Psoas muscle (tissue), 8 donors: ENCODE measurements around the gene DIPK1A. TPM values are rescaled to one million over a fixed set of nuclear protein-coding genes. Genes with fewer than 3 reads are reported as not detected.
"Not testable (repeated sequence)": the region's sequence is repeated elsewhere in the genome, so short reads cannot be mapped to it uniquely, and the experiment has no call there.

Experiments used
- ATAC-seq, 4 donors: fragments of 200-7000 bp; cut with Tn5 transposase; one replicate each; pipeline ENCODE4 v1.9.1; 2020; ENCODE audit warnings: moderate library complexity in 3 of 4, mild to moderate bottlenecking in 2 of 4
- DNase-seq, 2 donors: peaks; one replicate each; pipeline ENCODE4 v3.0.0-alpha.2; 2020
- H3K27ac ChIP-seq: fragments of 200-600 bp; one replicate; pipeline ENCODE4 v1.8.0; 2022
- H3K27me3 ChIP-seq, 3 donors: fragments of 200-600 bp in 1 of 3; one replicate each; pipeline versions ENCODE4 v1.6.1 to v1.8.0; 2013 to 2022; ENCODE audit warnings: low read length in 2 of 3, mild to moderate bottlenecking in 2 of 3, moderate library complexity in 1 of 3; ENCODE audit not compliant: insufficient read depth in 3 of 3
- H3K36me3 ChIP-seq, 2 donors: fragments of 200-600 bp in 1 of 2; one replicate each; pipeline versions ENCODE4 v1.6.1 to v1.8.0; 2013 to 2022; ENCODE audit warnings: low read depth in 1 of 2, mild to moderate bottlenecking in 1 of 2, moderate library complexity in 1 of 2; ENCODE audit not compliant: insufficient read depth in 1 of 2
- H3K4me1 ChIP-seq: fragments of 200-600 bp; one replicate; pipeline ENCODE4 v1.8.0; 2022
- H3K4me3 ChIP-seq: fragments of 200-600 bp; one replicate; pipeline ENCODE4 v1.8.0; 2022; ENCODE audit warnings: mild to moderate bottlenecking
- H3K9me3 ChIP-seq: fragments of 200-600 bp; one replicate; pipeline ENCODE4 v1.8.0; 2022
- CTCF ChIP-seq: fragments of 200-600 bp; IDR thresholded peaks from one replicate; pipeline ENCODE4 v1.8.0; 2022; ENCODE audit warnings: antibody characterized with exemption
- WGBS, 3 donors: extraction: QIAGEN DNeasy Blood & Tissue Kit; methylation state at CpG; one replicate each; pipeline versions ENCODE4 v1.1.6 to v1.1.7; 2013; 5-methylcytosine and 5-hydroxymethylcytosine counted together
- intact Hi-C, 2 donors: fragments of 100-400 bp; cut with DNase I; formaldehyde crosslinking; loops; one replicate each; pipeline versions ENCODE4 v1.11.0 to v1.14.2; 2022
- polyA plus RNA-seq, 3 donors: library from polyadenylated mRNA; stranded (reverse); fragments of 200-250 nt; gene quantifications; one replicate each; pipeline ENCODE4 v1.2.3, GENCODE V29; 2013
- total RNA-seq, 4 donors: library from RNA; stranded (reverse); fragmentation: NEBNext Ultra II Directional in 2 of 4; extraction: Animal tissue kit (Norgen Biotek cat#: 25700) in 2 of 4; gene quantifications; one replicate each; pipeline versions ENCODE4 v1.2.1 to v1.2.4, GENCODE V29; 2021 to 2023
- donor health status: healthy with polysubstance abuse.
- donor health status: DM: no; HTN: no; CAD: no; lungs with moderate emphysema.
- donor health status: Bipolar disorder and iron deficiency.
- donor health status: healthy.
- donor health status: DM: yes; HTN: yes; CAD: no.
- donor health status: DM: no; HTN: no; CAD: no.
- donor health status: DM: no; HTN: no; CAD: no.
- donor health status: DM: yes; HTN: yes; CAD: no.

Gene DIPK1A
- total and polyA plus RNA-seq, 7 donors = 2.2 to 7.9 (median 5.7) TPM

GRCh38 chr1:92987462-92987861 is 26.2 kb upstream of the DIPK1A start:
- H3K27me3 ChIP-seq = no peaks in the 10 kb centered on the region
- intact Hi-C loops = no loop called here
- no peak overlapping the region for H3K4me3 ChIP-seq

GRCh38 chr1:92985101-92985500 is 23.8 kb upstream of the DIPK1A start:
- ATAC-seq (no peak), DNase-seq (no peak)
- Histone ChIP-seq H3K36me3 (no peaks in the 10 kb centered on the region), H3K4me3 (no peak overlapping the region), H3K27ac (no peak overlapping the region), H3K27me3 (no peaks in the 10 kb centered on the region), H3K9me3 (no peaks in the 10 kb centered on the region), H3K4me1 (no peaks in the 10 kb centered on the region)
- no peak for TF ChIP-seq CTCF
- intact Hi-C loops = no loop called here

More at GRCh38 chr1:92987462-92987861, 26.2 kb upstream of the DIPK1A start:
- H3K27ac ChIP-seq = no peak overlapping the region
- no peak for DNase-seq
- no peaks in the 10 kb centered on the region for H3K9me3 ChIP-seq
- no peak for ATAC-seq
- no peaks in the 10 kb centered on the region for H3K36me3 ChIP-seq
- no peaks in the 10 kb centered on the region for H3K4me1 ChIP-seq
- TF ChIP-seq CTCF = no peak

GRCh38 chr1:92980732-92981647 is 19.7 kb upstream of the DIPK1A start:
- TF ChIP-seq CTCF = no peak
- H3K4me3 ChIP-seq = no peak overlapping the region
- H3K4me1 ChIP-seq = no peaks in the 10 kb centered on the region
- intact Hi-C loops = no loop called here
- ATAC-seq (no peak), DNase-seq (no peak)
- no peak overlapping the region for H3K27ac ChIP-seq
- H3K36me3 ChIP-seq = no peaks in the 10 kb centered on the region
- no peaks in the 10 kb centered on the region for H3K9me3 ChIP-seq
- 86 to 89% (median 89%) methylated on average over 8 of the region's 8 CpGs for WGBS, 3 donors
- no peaks in the 10 kb centered on the region for H3K27me3 ChIP-seq

- H3K36me3 ChIP-seq = no peaks in the 10 kb centered on the region
- H3K9me3 ChIP-seq = no peaks in the 10 kb centered on the region
- H3K27ac ChIP-seq = no peak overlapping the region
- peaks cover 14% of the 10 kb centered on the region for H3K4me1 ChIP-seq
- ATAC-seq (peak; percentile 50 to 69 (median 54)), DNase-seq (no peak)
- no peaks in the 10 kb centered on the region for H3K27me3 ChIP-seq
- no peak for TF ChIP-seq CTCF
- intact Hi-C loops = no loop called here
- WGBS, 3 donors = 65 to 79% (median 72%) methylated on average over 7 of the region's 7 CpGs
- no peak overlapping the region for H3K4me3 ChIP-seq
These were observed 14.4 kb upstream of the DIPK1A start for GRCh38 chr1:92975551-92976232.

- ATAC-seq, intact Hi-C loops, H3K4me3 ChIP-seq, H3K27ac ChIP-seq, H3K27me3 ChIP-seq, H3K36me3 ChIP-seq, DNase-seq, H3K9me3 ChIP-seq: not testable (repeated sequence)
- WGBS, 3 donors = 90 to 95% (median 91%) methylated on average over 5 of the region's 5 CpGs
- peaks cover 17% of the 10 kb centered on the region for H3K4me1 ChIP-seq
These were observed 12.8 kb upstream of the DIPK1A start for GRCh38 chr1:92974112-92974511.
